Suprapubic skin (tissue), 4 donors: Measurements from ENCODE around the gene SPATS2. TPM values are rescaled to one million over a fixed set of nuclear protein-coding genes. Genes with fewer than 3 reads are reported as not detected.
A peak's percentile ranks its signal among the peaks of the same experiment; 100 is the strongest.

ENCODE experiments used
- DNase-seq, 2 donors: peaks; one replicate each; pipeline ENCODE4 v3.0.0-alpha.2; 2019; ENCODE audit warnings: low spot score in 2 of 2
- H3K27ac ChIP-seq: fragments of 200-600 bp; sonication (generic); one replicate; pipeline ENCODE4 v1.5.1; 2019
- H3K27me3 ChIP-seq: fragments of 200-600 bp; sonication (generic); one replicate; pipeline ENCODE4 v1.5.1; 2019
- H3K36me3 ChIP-seq: fragments of 200-600 bp; sonication (generic); one replicate; pipeline ENCODE4 v1.5.1; 2019
- H3K4me1 ChIP-seq: fragments of 200-600 bp; sonication (generic); one replicate; pipeline ENCODE4 v1.5.1; 2019
- H3K4me3 ChIP-seq: fragments of 200-600 bp; sonication (generic); one replicate; pipeline ENCODE4 v1.5.1; 2019; ENCODE audit warnings: mild to moderate bottlenecking
- H3K9me3 ChIP-seq: fragments of 200-600 bp; sonication (generic); one replicate; pipeline ENCODE4 v1.5.1; 2019
- EP300 ChIP-seq: sonication (generic); formaldehyde crosslinking; IDR thresholded peaks from one replicate; pipeline ENCODE4 v1.6.1; 2017; ENCODE audit warnings: antibody characterized with exemption
- POLR2A ChIP-seq, 2 donors: fragments of 450-650 bp; IDR thresholded peaks; one replicate each; pipeline ENCODE4 v1.6.1; 2017; ENCODE audit warnings: antibody characterized with exemption in 2 of 2, mild to moderate bottlenecking in 2 of 2, moderate library complexity in 2 of 2
- POLR2AphosphoS5 ChIP-seq, 3 donors: sonication (generic); formaldehyde crosslinking; IDR thresholded peaks; one replicate each; pipeline ENCODE4 v1.6.1; 2017; ENCODE audit warnings: antibody characterized with exemption in 3 of 3
- WGBS: methylation state at CpG from one replicate; pipeline ENCODE4 v1.1.5; 2018; 5-methylcytosine and 5-hydroxymethylcytosine counted together
- total RNA-seq, 4 donors: library from RNA; depleted of rRNA; stranded (reverse); fragments of >200 nt; gene quantifications; one replicate each; pipeline ENCODE4 v1.1.0, GENCODE V29; 2016
- TF ChIP-seq, protein P1 (sequence below), 2 donors: fragments of 200-600 bp in 1 of 2; fragments of 450-650 bp in 1 of 2; sonication (generic) in 1 of 2; IDR thresholded peaks; one replicate each; pipeline ENCODE4 v1.5.1; 2016 to 2019; ENCODE audit warnings: antibody characterized with exemption in 2 of 2, mild to moderate bottlenecking in 1 of 2, moderate library complexity in 1 of 2

Gene SPATS2
- total RNA-seq, 4 donors from 2014 or later = 22.7 to 42.6 (median 27.2) TPM

DNA sequence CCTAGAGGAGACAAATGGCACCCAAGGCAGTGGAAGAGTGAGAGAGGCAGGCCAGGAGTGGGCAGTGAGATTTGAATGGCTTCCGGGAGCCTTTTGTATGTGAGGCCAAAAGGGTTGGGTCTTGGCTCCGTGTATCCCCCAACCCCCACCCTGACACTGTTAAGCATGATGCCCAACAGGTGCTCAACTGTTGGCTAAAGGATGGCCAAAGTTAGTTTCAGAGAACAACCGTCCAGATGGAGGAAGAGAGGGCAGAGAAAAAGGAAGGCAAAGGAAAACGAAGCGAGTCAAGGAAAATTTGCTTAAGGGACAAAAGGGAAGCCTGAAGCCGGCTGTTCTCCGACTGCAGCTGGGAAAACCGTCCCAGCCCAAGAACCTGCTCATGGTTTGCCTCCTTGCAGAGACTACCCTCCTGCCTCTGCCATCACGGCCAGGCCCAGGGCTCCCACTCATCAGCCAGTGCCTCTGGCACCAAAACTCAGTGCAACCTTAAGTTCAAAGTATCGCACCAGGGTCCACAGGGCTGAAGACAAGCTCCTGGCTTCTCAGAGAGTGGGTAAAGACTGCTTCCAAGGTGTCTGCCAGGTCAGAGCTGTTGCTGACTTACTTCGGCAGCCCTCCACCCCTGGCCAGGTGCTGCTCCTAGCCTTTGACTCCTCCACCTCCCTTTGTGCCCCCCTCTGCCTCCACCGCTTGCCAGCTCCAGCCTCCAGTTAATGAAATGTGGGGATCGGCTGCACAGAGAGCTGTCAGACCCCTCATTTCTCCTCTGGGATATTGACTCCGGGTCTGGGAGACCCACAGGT lies 26.1 kb upstream of the SPATS2 start:
- no peak overlapping the region for H3K4me3 ChIP-seq
- H3K27ac ChIP-seq = no peak overlapping the region
- peaks cover 46% of the 10 kb centered on the region for H3K4me1 ChIP-seq
- no peaks in the 10 kb centered on the region for H3K36me3 ChIP-seq
- TF ChIP-seq, protein P1, sequence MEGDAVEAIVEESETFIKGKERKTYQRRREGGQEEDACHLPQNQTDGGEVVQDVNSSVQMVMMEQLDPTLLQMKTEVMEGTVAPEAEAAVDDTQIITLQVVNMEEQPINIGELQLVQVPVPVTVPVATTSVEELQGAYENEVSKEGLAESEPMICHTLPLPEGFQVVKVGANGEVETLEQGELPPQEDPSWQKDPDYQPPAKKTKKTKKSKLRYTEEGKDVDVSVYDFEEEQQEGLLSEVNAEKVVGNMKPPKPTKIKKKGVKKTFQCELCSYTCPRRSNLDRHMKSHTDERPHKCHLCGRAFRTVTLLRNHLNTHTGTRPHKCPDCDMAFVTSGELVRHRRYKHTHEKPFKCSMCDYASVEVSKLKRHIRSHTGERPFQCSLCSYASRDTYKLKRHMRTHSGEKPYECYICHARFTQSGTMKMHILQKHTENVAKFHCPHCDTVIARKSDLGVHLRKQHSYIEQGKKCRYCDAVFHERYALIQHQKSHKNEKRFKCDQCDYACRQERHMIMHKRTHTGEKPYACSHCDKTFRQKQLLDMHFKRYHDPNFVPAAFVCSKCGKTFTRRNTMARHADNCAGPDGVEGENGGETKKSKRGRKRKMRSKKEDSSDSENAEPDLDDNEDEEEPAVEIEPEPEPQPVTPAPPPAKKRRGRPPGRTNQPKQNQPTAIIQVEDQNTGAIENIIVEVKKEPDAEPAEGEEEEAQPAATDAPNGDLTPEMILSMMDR (IDR thresholded peaks at IDR 0.05) = no peak
- no peak for TF ChIP-seq POLR2A (IDR thresholded peaks at IDR 0.05)
- TF ChIP-seq POLR2AphosphoS5 (IDR thresholded peaks at IDR 0.05) = no peak
- TF ChIP-seq EP300 = no peak
- H3K9me3 ChIP-seq = no peaks in the 10 kb centered on the region
- peaks cover 52% of the 10 kb centered on the region for H3K27me3 ChIP-seq
- 64% methylated on average over 14 of the region's 14 CpGs for WGBS
- DNase-seq = peak in 1 of 2 donors; percentile 47

DNA sequence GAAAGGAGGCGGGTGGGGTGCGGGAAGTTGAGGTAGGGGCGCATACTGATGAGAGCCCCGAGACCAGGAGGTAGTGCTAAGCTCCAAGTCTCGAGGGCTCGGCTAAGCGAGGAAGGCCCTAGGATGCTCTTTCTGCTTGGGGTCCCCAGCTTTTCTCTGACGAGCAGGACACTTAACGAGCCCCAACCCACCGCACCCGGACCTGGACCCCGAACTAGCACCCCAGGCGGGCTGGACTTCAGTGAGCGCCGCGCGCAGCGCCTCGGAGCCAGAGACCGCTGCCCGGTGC lies 25.5 kb upstream of the SPATS2 start:
- Histone ChIP-seq H3K9me3 (no peaks in the 10 kb centered on the region), H3K27me3 (peaks cover 52% of the 10 kb centered on the region), H3K27ac (no peak overlapping the region), H3K36me3 (no peaks in the 10 kb centered on the region), H3K4me3 (peak overlapping the region; percentile 47), H3K4me1 (peaks cover 46% of the 10 kb centered on the region)
- TF ChIP-seq POLR2A (IDR thresholded peaks at IDR 0.05) = no peak
- TF ChIP-seq POLR2AphosphoS5 (IDR thresholded peaks at IDR 0.05) = no peak
- TF ChIP-seq, protein P1 (IDR thresholded peaks at IDR 0.05) = no peak
- no peak for TF ChIP-seq EP300
- 44% methylated on average over 18 of the region's 21 CpGs for WGBS
- no peak for DNase-seq

DNA sequence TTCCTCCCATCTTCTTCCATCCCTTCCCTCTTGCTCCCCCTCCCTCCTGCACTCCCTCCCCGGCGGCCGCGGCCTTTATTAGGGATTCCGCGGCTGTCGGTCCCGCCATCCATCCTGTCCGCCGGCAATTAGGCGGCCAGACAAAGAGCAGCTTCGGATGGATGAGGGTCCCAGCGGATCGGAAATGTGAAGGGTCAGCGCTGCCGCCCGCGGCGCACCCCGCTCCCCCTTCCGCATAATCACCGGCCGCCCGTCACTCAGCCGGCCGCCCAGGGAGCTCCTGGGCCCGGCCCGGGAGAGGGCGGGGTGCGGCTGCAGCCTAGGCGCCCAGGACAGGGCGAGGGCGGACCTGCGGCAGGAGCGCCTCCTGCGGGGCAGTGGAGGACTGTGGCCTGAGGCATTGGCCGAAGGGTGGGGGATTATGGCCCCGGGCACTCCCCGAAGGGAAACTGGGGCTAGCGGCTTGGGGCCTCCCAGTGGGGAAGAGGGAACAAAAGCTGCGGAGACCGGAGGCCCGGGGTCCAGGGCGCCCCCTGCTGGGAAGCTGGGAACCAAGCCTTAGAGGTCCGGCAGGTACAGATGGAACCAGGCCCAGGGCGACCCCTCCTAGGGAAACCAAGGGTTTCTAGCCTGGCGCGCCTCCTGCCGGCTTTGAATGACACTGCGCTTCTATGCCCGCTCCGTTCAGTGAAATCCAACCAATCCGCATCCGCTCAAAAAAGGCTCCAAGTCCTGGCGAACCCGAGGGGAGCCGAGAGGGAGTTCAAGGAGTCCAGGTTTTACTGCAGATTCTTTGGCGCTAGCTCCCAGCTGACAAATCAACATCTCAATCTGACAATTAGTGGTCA lies 25.0 kb upstream of the SPATS2 start:
- no peaks in the 10 kb centered on the region for H3K36me3 ChIP-seq
- no peak overlapping the region for H3K27ac ChIP-seq
- TF ChIP-seq EP300 (no peak), POLR2AphosphoS5 (IDR thresholded peaks at IDR 0.05) (no peak), POLR2A (IDR thresholded peaks at IDR 0.05) (no peak)
- TF ChIP-seq, protein P1 (IDR thresholded peaks at IDR 0.05) = peak; percentile 50 to 89
- H3K4me3 ChIP-seq = peak overlapping the region; percentile 47
- 2% methylated on average over 28 of the region's 58 CpGs for WGBS
- DNase-seq = peak; percentile 82 to 85
- peaks cover 46% of the 10 kb centered on the region for H3K4me1 ChIP-seq
- no peaks in the 10 kb centered on the region for H3K9me3 ChIP-seq
- peaks cover 52% of the 10 kb centered on the region for H3K27me3 ChIP-seq

GRCh38 chr12:49342914-49343731 lies 24.1 kb upstream of the SPATS2 start:
- peak overlapping the region; percentile 47 for H3K4me3 ChIP-seq

More at GRCh38 chr12:49342914-49343731, 24.1 kb upstream of the SPATS2 start:
- Histone ChIP-seq H3K27ac (no peak overlapping the region), H3K4me1 (peaks cover 52% of the 10 kb centered on the region), H3K27me3 (peaks cover 54% of the 10 kb centered on the region), H3K36me3 (no peaks in the 10 kb centered on the region), H3K9me3 (no peaks in the 10 kb centered on the region)
- peak in 1 of 2 donors; percentile 63 for DNase-seq
- TF ChIP-seq POLR2AphosphoS5 (IDR thresholded peaks at IDR 0.05) (no peak), EP300 (no peak), POLR2A (IDR thresholded peaks at IDR 0.05) (no peak)
- TF ChIP-seq, protein P1 (IDR thresholded peaks at IDR 0.05) = no peak
- WGBS = 6% methylated on average over 21 of the region's 33 CpGs
